ENCODE results near the gene APOOL. TPM values are rescaled to one million over a fixed set of nuclear protein-coding genes. Genes with fewer than 3 reads are reported as not detected.

APOOL gene
- polyA plus RNA-seq, 1 donor: 13.7 TPM

DNA sequence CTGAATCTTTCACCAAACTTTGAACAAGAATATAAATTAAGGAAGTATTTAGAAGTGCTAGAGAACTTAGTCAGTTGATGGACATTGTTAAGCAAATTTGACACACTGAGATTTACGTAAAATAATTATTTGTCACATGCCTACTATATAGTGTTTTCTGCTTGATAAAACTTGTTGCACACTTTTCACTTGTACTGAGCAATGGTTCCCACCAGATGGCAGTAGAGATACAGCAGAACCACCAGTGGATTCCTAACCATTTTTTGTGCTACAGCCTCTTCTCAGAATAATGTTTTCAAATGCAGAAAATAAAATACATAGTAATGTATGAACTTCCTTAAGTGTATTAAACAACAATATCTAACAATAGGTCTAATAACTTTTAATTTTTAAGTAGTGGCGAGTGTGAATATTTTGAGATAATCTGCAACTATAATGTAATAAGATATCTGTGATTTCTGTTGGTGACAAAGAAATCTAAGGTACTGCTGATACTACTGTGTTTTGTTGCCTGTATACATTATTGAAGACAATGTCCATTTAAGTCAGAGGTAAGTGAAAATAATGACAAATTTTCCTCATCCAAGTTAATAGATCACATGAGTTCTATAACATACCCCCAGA, 81.2 kb downstream of the APOOL start:
- DNase-seq (ENCODE audit: low read depth): peak; percentile 4

DNA sequence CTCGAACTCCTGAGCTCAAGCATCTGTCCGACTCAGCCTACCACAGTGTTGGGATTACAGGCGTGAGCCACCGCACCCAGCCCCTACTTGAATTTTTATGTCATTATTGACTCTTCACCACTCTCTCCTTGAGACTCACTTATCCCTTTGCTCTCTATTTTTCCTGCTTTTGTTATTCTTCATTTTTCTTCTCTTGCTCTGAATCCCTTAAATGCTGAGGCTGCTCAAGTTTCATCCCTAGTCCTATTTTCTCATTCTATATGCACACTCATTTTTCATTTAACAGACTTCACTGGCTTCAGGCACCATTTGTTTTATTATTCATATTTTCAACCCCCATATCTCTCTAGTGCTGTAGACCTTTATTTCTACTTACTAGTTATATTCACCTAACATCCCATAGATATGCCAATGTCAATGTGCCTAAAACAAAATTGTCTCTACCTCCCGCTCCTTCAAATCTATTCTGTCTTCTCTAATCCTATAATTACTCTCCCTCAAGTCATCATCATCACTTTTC, 85.7 kb downstream of the APOOL start:
- no peak for DNase-seq (ENCODE audit: low read depth)

DNA sequence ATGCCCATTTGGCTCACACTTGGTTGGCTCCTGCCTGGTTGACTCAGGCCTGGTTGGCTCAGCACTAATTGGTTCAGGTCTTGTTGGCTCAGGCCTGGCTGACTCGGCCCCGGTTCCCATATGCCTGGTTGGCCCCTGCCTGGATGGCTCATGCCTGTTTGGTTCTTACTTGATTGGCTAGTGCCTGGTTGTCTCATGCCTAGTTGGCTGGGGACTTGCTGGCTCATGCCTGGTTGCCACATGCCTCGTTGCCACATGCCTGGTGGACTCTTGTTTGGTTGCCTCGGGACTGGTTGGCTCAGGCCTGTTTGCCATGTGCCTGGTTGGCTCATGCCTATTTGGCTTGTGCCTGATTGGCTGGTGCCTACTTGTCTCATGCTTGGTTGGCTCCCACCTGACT, 103.7 kb downstream of the APOOL start:
- no peak for DNase-seq (ENCODE audit: low read depth)

DNA sequence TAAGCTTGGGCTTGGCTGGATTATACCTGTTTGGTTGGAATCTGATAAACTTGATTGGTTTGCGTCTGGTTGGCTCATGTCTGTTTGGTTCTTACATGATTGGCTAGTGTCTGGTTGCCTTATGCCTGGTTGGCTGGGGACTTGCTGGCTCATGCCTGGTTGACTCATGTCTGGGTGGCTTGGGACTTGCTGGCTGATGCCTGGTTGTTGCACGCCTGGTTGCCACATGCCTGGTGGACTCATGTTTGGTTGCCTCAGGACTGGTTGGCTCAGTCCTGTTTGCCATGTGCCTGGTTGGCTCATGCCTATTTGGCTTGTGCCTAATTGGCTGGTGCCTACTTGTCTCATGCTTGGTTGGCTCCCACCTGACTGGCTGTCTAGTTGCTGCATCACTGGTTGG, 104.5 kb downstream of the APOOL start:
- DNase-seq (ENCODE audit: low read depth): no peak

DNA sequence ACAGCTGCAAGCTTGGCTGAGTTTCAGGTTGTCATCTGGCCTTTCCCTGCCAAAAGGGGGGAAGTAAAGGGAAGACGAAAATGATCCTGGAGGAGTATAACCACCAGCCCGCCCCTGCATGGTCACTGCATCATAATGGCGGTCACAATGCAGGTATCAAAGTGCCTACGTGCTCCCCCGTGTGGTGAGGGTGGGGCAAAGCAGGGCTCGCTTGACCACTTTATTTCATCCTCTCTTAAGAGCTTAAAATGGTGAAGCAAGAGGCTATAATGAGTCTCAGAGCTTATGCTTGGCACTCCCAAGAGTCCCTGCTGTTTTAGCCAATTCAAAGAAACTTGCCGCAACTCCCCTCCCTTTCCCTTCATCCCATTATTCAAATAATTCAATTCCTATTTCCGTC, 105.6 kb downstream of the APOOL start:
- no peak for DNase-seq (ENCODE audit: low read depth)

DNA sequence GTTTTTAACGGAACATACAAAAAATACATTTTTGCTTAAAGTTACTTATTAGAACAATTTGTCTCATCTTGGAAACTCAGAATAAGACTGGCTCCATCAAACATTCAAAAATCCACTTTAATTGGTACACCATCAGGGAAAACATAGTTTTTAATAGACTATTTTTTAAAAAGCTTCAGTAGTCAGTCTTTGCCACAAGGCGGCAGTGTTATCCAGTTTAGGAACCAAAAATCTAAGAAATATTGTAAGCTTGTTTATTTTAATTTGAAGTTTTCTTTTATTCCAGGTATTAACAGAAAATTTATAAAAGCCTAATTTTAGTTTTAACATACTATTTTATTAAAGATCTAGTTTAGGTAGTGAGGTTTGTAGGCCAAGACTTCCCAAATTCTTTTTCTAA, 107.7 kb downstream of the APOOL start:
- no peak for DNase-seq (ENCODE audit: low read depth)

DNA sequence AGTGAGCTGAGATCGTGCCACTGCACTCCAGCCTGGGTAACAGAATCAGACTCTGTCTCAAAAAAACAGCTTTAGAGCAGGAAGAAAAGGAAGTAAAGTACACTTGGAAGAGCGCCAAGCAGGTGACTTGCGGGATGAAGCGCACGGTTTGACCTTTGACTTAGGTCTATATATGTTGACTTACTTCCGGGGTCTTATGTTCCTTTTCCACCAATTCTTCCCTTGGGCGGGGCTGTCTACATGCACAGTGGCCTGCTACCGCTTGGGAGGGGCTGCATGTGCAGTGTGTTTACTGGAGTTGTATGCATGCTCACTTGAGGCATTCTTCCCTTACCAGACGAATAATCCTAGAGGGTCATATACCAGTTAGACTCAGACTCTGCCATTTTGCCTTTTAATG, 108.6 kb downstream of the APOOL start:
- no peak for DNase-seq (ENCODE audit: low read depth)

DNA sequence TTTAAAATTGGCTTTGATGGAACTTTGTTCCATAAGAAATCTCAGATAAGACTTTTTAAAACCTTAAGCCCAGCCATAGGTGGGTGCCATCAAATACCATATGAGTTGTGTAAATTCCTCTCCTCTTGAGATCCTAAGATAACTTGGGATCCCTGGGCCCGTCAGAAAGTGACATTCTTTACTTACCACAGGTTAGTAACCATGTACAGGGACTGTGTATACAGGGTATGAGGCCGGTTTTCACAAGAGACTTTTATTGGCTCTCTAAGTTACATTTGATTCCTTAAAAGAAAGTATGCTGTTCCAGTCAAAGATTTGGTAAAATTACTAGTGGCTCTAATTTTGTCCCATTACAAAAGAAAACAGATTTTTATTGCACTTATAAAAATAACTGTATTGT, 110.1 kb downstream of the APOOL start:
- no peak for DNase-seq (ENCODE audit: low read depth)

DNA sequence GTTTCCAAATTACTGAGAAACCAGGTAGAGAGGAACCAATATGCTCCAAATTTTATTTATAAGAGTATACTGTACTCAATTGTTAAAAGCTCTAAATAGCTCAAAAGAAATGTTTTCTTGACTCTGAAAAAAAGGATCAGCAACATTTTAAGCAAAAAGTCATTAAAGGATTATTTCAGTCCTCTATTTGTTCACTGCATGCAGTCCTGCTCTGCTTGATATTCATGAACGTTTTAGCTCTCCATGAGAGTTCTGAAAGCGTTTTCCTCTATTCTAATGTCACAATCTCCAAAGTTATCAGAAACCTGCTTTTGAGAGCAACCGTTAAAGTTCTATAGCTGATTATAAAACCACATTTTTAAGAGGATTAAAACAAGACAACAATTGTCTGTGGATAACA, 110.5 kb downstream of the APOOL start:
- DNase-seq (ENCODE audit: low read depth): no peak

DNA sequence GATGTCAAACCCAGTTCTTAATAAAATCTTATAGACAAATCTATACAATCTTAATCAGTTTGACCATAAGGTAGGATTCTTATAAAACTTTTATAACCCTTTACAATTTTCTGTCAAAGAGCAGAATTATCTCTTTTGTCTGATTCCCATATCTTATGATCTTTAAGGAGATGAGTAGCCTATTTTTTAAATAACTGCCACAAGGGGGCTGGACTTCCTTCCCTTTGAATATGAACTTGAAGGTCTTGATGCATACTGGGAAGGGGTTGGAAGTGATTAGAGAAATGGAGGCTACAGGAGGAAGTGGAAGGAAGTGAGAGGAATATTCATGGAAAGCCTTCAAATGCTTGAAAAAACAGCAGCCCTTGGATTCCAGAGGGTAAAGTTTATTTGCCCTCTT, 111.1 kb downstream of the APOOL start:
- no peak for DNase-seq (ENCODE audit: low read depth)

DNA sequence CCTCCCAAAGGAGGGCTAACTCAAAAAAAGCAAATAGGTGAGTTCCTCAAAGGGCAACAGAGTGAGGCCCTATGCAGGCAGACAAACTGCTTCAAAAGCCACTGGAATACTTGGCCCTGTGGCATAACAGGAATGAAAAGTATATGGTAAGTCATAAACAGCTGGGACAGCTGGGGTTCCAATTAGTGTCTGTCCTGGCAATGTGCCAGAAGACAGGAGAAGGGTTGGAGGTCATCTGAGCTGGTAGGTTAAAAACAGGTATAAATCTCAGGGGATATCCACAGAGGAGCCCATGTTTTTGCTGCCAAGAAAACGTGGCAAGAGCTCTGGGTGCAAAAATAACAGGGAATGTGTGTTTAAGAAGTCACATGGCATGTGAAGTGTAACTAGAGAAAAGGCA, 111.6 kb downstream of the APOOL start:
- no peak for DNase-seq (ENCODE audit: low read depth)

DNA sequence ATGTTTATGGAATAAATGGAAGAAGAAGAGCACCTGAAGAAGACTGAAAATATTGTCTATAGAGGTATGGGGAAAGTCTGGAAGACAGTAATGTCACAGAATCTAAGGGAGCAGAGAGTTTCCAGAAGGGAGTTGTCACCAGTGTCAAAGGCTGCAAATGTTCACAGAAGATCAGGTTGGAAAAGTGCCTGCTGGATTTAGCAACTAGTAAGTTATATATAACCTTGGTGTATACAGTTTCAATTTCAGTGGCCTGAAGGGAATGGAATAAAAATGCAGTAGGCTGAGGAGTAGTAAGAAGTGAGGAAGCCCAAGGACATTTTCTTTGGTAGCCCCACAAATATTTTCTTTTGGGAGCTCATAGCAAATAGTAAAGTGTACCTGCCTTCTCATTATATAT, 132.7 kb downstream of the APOOL start:
- DNase-seq (ENCODE audit: low read depth): no peak

DNA sequence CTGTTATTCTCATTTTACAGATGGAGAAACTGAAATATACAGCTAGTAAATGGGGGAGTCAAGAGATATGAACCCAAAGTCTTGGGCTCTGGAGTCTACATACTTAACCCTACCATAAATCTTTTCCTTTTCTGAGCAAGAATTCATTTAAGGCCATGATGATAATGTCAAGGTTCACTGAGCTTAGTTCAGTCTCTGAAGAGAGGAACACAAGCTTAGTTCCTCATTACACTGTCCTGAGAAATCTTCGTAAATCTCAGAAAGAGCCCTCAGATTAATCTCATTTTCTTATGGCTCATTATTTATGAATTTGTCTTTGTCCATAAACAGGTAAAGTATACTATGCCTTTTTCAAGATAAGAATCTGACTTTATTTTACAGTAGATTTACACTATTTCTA, 135.7 kb downstream of the APOOL start:
- DNase-seq (ENCODE audit: low read depth): no peak

DNA sequence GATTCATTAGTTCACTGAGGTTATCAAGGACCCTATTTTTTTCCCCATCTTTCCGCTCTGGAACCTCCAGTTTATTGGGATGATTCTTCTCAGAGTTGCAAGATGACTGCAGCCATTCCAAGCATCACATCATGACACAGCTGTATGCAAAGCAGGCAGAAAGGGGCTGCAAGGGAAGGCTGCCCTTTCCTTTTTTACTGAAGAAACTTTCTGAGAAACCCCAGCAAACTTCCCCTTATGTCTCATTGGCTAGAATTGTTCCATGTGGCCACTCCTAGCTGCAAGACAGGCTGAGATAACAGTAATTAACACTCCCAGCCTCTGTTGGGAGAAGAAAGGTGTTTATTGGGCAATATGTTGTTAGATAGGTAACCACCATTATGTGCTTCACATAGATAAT, 137.3 kb downstream of the APOOL start:
- no peak for DNase-seq (ENCODE audit: low read depth)

Other genes starting within 250 kb of the APOOL start
- gene SATL1, start 239.9 kb downstream of the APOOL start, polyA plus RNA-seq (ENCODE audit: insufficient read length): 0.61 TPM
- gene ZNF711, start 240.1 kb downstream of the APOOL start, polyA plus RNA-seq (ENCODE audit: insufficient read length): 30.0 TPM

Data from forelimb muscle (tissue), 1 donor.